ENCODE measurements around the gene NOC3L.

NOC3L gene

GRCh38 chr10:94300042-94300441, 62.7 kb downstream of the NOC3L start (continued):
- TF ChIP-seq, protein P1, sequence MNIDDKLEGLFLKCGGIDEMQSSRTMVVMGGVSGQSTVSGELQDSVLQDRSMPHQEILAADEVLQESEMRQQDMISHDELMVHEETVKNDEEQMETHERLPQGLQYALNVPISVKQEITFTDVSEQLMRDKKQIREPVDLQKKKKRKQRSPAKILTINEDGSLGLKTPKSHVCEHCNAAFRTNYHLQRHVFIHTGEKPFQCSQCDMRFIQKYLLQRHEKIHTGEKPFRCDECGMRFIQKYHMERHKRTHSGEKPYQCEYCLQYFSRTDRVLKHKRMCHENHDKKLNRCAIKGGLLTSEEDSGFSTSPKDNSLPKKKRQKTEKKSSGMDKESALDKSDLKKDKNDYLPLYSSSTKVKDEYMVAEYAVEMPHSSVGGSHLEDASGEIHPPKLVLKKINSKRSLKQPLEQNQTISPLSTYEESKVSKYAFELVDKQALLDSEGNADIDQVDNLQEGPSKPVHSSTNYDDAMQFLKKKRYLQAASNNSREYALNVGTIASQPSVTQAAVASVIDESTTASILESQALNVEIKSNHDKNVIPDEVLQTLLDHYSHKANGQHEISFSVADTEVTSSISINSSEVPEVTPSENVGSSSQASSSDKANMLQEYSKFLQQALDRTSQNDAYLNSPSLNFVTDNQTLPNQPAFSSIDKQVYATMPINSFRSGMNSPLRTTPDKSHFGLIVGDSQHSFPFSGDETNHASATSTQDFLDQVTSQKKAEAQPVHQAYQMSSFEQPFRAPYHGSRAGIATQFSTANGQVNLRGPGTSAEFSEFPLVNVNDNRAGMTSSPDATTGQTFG (tag by site-specific recombination; IDR thresholded peaks at IDR 0.05; ENCODE audit: borderline replicate concordance) = no peak

GRCh38 chr10:94299417-94299816, 63.3 kb downstream of the NOC3L start:
- Histone ChIP-seq H3K27ac (ENCODE audit: extremely low read depth, low read depth, low read length) (no peak overlapping the region), H3K4me3 (ENCODE audit: low read depth, low read length) (no peak overlapping the region), H3K4me1 (ENCODE audit: control insufficient read depth, insufficient read depth, low read length) (no peaks in the 10 kb centered on the region), H3K36me3 (ENCODE audit: control insufficient read depth in 2 of 2, insufficient read depth in 1 of 2, low read length in 2 of 2) (no peaks in the 10 kb centered on the region), H3K9me3 (ENCODE audit: control insufficient read depth, insufficient read depth, low read depth, low read length) (no peaks in the 10 kb centered on the region)
- TF ChIP-seq ZBTB7A (tag by site-specific recombination; IDR thresholded peaks at IDR 0.05; ENCODE audit: low read depth) = no peak
- peak; percentile 10; the same call in 1 of the 2 replicates for TF ChIP-seq FEZF1 (tag by site-specific recombination; IDR thresholded peaks at IDR 0.05)
- ChIA-PET CTCF (interaction anchor here (0.5 to 2.3 kb wide), 3 partner anchors 20 to 372 kb away, joined by 3 to 9 read pairs (median 5); no protein-coding TSS in a partner anchor), POLR2A (interaction anchor here (0.5 kb wide), 1 partner anchor 1451 kb away, joined by 3 read pairs; the partner anchor contains the start of gene EXOC6)

- H3K27ac ChIP-seq (ENCODE audit: extremely low read depth, low read depth, low read length) = no peak overlapping the region
- POLR2A ChIA-PET = no interaction called here
- no peaks in the 10 kb centered on the region for H3K9me3 ChIP-seq (ENCODE audit: control insufficient read depth, insufficient read depth, low read depth, low read length)
- no peaks in the 10 kb centered on the region; a peak in 1 of 3 replicates for H3K36me3 ChIP-seq (ENCODE audit: control insufficient read depth in 2 of 2, insufficient read depth in 1 of 2, low read length in 2 of 2)
- no peaks in the 10 kb centered on the region for H3K4me1 ChIP-seq (ENCODE audit: control insufficient read depth, insufficient read depth, low read length)
- H3K4me3 ChIP-seq (ENCODE audit: low read depth, low read length) = no peak overlapping the region
- CTCF ChIA-PET = interaction anchor here (0.5 to 0.6 kb wide), 2 partner anchors 9 to 1054 kb away, joined by 3 read pairs; no protein-coding TSS in a partner anchor
- TF ChIP-seq HOXD13 (CRISPR knock-in tag; IDR thresholded peaks at IDR 0.05; ENCODE audit: borderline replicate concordance) = no peak
- TF ChIP-seq ZNF501 (tag by site-specific recombination; IDR thresholded peaks at IDR 0.05) = no peak
- no peak for TF ChIP-seq ZXDB (tag by site-specific recombination; IDR thresholded peaks at IDR 0.05)
- no peak for TF ChIP-seq SP7 (tag by site-specific recombination; IDR thresholded peaks at IDR 0.05)
- TF ChIP-seq ZBTB21 (tag by site-specific recombination; IDR thresholded peaks at IDR 0.05) = no peak
- TF ChIP-seq ZNF473 (tag by site-specific recombination; IDR thresholded peaks at IDR 0.05) = no peak
- no peak for TF ChIP-seq ZBTB20 (tag by site-specific recombination; IDR thresholded peaks at IDR 0.05)
- TF ChIP-seq ZNF747 (tag by site-specific recombination; IDR thresholded peaks at IDR 0.05) = no peak
- TF ChIP-seq, protein P2, sequence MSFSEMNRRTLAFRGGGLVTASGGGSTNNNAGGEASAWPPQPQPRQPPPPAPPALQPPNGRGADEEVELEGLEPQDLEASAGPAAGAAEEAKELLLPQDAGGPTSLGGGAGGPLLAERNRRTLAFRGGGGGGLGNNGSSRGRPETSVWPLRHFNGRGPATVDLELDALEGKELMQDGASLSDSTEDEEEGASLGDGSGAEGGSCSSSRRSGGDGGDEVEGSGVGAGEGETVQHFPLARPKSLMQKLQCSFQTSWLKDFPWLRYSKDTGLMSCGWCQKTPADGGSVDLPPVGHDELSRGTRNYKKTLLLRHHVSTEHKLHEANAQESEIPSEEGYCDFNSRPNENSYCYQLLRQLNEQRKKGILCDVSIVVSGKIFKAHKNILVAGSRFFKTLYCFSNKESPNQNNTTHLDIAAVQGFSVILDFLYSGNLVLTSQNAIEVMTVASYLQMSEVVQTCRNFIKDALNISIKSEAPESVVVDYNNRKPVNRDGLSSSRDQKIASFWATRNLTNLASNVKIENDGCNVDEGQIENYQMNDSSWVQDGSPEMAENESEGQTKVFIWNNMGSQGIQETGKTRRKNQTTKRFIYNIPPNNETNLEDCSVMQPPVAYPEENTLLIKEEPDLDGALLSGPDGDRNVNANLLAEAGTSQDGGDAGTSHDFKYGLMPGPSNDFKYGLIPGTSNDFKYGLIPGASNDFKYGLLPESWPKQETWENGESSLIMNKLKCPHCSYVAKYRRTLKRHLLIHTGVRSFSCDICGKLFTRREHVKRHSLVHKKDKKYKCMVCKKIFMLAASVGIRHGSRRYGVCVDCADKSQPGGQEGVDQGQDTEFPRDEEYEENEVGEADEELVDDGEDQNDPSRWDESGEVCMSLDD (tag by site-specific recombination; IDR thresholded peaks at IDR 0.05) = no peak
- TF ChIP-seq, protein P3, sequence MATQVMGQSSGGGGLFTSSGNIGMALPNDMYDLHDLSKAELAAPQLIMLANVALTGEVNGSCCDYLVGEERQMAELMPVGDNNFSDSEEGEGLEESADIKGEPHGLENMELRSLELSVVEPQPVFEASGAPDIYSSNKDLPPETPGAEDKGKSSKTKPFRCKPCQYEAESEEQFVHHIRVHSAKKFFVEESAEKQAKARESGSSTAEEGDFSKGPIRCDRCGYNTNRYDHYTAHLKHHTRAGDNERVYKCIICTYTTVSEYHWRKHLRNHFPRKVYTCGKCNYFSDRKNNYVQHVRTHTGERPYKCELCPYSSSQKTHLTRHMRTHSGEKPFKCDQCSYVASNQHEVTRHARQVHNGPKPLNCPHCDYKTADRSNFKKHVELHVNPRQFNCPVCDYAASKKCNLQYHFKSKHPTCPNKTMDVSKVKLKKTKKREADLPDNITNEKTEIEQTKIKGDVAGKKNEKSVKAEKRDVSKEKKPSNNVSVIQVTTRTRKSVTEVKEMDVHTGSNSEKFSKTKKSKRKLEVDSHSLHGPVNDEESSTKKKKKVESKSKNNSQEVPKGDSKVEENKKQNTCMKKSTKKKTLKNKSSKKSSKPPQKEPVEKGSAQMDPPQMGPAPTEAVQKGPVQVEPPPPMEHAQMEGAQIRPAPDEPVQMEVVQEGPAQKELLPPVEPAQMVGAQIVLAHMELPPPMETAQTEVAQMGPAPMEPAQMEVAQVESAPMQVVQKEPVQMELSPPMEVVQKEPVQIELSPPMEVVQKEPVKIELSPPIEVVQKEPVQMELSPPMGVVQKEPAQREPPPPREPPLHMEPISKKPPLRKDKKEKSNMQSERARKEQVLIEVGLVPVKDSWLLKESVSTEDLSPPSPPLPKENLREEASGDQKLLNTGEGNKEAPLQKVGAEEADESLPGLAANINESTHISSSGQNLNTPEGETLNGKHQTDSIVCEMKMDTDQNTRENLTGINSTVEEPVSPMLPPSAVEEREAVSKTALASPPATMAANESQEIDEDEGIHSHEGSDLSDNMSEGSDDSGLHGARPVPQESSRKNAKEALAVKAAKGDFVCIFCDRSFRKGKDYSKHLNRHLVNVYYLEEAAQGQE (tag by site-specific recombination; IDR thresholded peaks at IDR 0.05) = no peak
- TF ChIP-seq ZNF324 (tag by site-specific recombination; IDR thresholded peaks at IDR 0.05) = no peak
- no peak for TF ChIP-seq KLF1 (tag by site-specific recombination; IDR thresholded peaks at IDR 0.05)
- no peak for TF ChIP-seq YY2 (tag by site-specific recombination; IDR thresholded peaks at IDR 0.05)
Observed at GRCh38 chr10:94294168-94294567, 68.6 kb downstream of the NOC3L start.

All from HEK293 (cell line).